Gastroesophageal sphincter (tissue), 4 donors: ENCODE results near the gene SNX8. TPM values are rescaled to one million over a fixed set of nuclear protein-coding genes. Genes with fewer than 3 reads are reported as not detected.
A peak's percentile ranks its signal among the peaks of the same experiment; 100 is the strongest.

ENCODE experiments used
- ATAC-seq: fragments of 150-250 bp; one replicate; pipeline ENCODE4 v1.9.1; 2016; ENCODE audit warnings: mild to moderate bottlenecking, moderate library complexity
- H3K27ac ChIP-seq, 4 donors: fragments of 200-600 bp; sonication (generic) in 3 of 4; 1 replicate in 3 of 4; 2 replicates in 1 of 4; pipeline ENCODE4 v1.5.1; 2016 to 2019
- H3K27me3 ChIP-seq: fragments of 200-600 bp; sonication (generic); one replicate; pipeline ENCODE4 v1.5.1; 2019
- H3K36me3 ChIP-seq, 2 donors: fragments of 200-600 bp; sonication (generic); one replicate each; pipeline ENCODE4 v1.5.1; 2019; ENCODE audit warnings: control low read depth in 1 of 2
- H3K4me1 ChIP-seq, 3 donors: fragments of 200-600 bp; sonication (generic); 1 replicate in 2 of 3; 2 replicates in 1 of 3; pipeline ENCODE4 v1.5.1; 2016 to 2019; ENCODE audit warnings: control low read depth in 2 of 3
- H3K4me3 ChIP-seq, 2 donors: fragments of 200-600 bp; sonication (generic); one replicate each; pipeline ENCODE4 v1.5.1; 2019; ENCODE audit warnings: mild to moderate bottlenecking in 1 of 2, moderate library complexity in 1 of 2
- H3K9me3 ChIP-seq, 3 donors: fragments of 200-600 bp; sonication (generic); one replicate each; pipeline ENCODE4 v1.5.1; 2017 to 2019; ENCODE audit warnings: control low read depth in 2 of 3
- CTCF ChIP-seq, 4 experiments: fragments of 200-600 bp in 2 of 4; fragments of 450-650 bp in 2 of 4; sonication (generic) in 1 of 4; IDR thresholded peaks; one replicate each; pipeline ENCODE4 v1.5.1; 2017 to 2019; ENCODE audit warnings: antibody characterized with exemption in 4 of 4, mild to moderate bottlenecking in 2 of 4, moderate library complexity in 2 of 4
- EP300 ChIP-seq: sonication (generic); formaldehyde crosslinking; IDR thresholded peaks from one replicate; pipeline ENCODE4 v1.6.1; 2017; ENCODE audit warnings: antibody characterized with exemption, mild to moderate bottlenecking
- POLR2A ChIP-seq, 2 donors: fragments of 450-650 bp; IDR thresholded peaks; one replicate each; pipeline ENCODE4 v1.6.1; 2017; ENCODE audit warnings: antibody characterized with exemption in 2 of 2, mild to moderate bottlenecking in 2 of 2, moderate library complexity in 1 of 2
- POLR2AphosphoS5 ChIP-seq: sonication (generic); formaldehyde crosslinking; IDR thresholded peaks from one replicate; pipeline ENCODE4 v1.6.1; 2017; ENCODE audit warnings: antibody characterized with exemption
- WGBS, 2 donors: methylation state at CpG; one replicate each; pipeline ENCODE4 v1.1.5; 2018; ENCODE audit warnings: low coverage in 1 of 2; 5-methylcytosine and 5-hydroxymethylcytosine counted together
- total RNA-seq, 4 donors: library from RNA; depleted of rRNA; stranded (reverse); fragments of >200 nt; gene quantifications; one replicate each; pipeline ENCODE4 v1.1.0, GENCODE V29; 2016

SNX8 gene
- 10 to 100 TPM in 2 of 4 donors, 1 to 10 TPM in 2; 8.7 to 17.8 (median 9.8) TPM for total RNA-seq

- H3K4me1 ChIP-seq: peaks cover 0 to 20% (median 0%) of the 10 kb centered on the region in 3 donors
- H3K9me3 ChIP-seq: no peaks in the 10 kb centered on the region
- ATAC-seq: peak; percentile 96
- TF ChIP-seq CTCF (IDR thresholded peaks at IDR 0.05) (no peak), POLR2AphosphoS5 (peak; percentile 18), POLR2A (IDR thresholded peaks at IDR 0.05) (peak; percentile 51 to 58)
- peaks cover 0 to 4% of the 10 kb centered on the region in 2 donors for H3K36me3 ChIP-seq
- H3K27me3 ChIP-seq: no peaks in the 10 kb centered on the region
- 2 to 13% methylated on average over 8 to 25 of the region's 78 CpGs for WGBS, 2 donors
- peak within 1 kb of the TSS; percentile 30 to 86 (median 68) for H3K27ac ChIP-seq
- H3K4me3 ChIP-seq: peak within 1 kb of the TSS; percentile 86 to 95
Observed at GRCh38 chr7:2314209-2314955, at the start of gene SNX8. SNX8 (minus strand) TSS chr7:2314441; CDS start chr7:2314421, 20 bp downstream.

GRCh38 chr7:2362385-2363088 lies 48.3 kb upstream of the SNX8 start:
- H3K27me3 ChIP-seq: no peaks in the 10 kb centered on the region
- H3K4me3 ChIP-seq: no peak overlapping the region
- peaks cover 0 to 35% (median 10%) of the 10 kb centered on the region in 3 donors for H3K4me1 ChIP-seq
- no peak for ATAC-seq
- H3K27ac ChIP-seq: no peak overlapping the region
- 77 to 85% methylated on average over 4 to 7 of the region's 27 CpGs for WGBS, 2 donors
- TF ChIP-seq POLR2AphosphoS5 (no peak), CTCF (IDR thresholded peaks at IDR 0.05) (no peak), EP300 (no peak), POLR2A (IDR thresholded peaks at IDR 0.05) (no peak)
- H3K36me3 ChIP-seq: peaks cover 0 to 81% of the 10 kb centered on the region in 2 donors
- no peaks in the 10 kb centered on the region for H3K9me3 ChIP-seq

- TF ChIP-seq POLR2AphosphoS5: no peak
- no peak for TF ChIP-seq CTCF (IDR thresholded peaks at IDR 0.05)
- TF ChIP-seq POLR2A (IDR thresholded peaks at IDR 0.05): no peak
- no peak for TF ChIP-seq EP300
- Histone ChIP-seq H3K4me1 (peaks cover 0 to 53% (median 27%) of the 10 kb centered on the region in 3 donors), H3K27ac (no peak overlapping the region), H3K4me3 (no peak overlapping the region), H3K9me3 (no peaks in the 10 kb centered on the region), H3K27me3 (no peaks in the 10 kb centered on the region), H3K36me3 (peaks cover 0 to 71% of the 10 kb centered on the region in 2 donors)
- WGBS, 2 donors: 61 to 70% methylated on average over 5 to 6 of the region's 6 CpGs
- ATAC-seq: no peak
Observed at GRCh38 chr7:2360796-2361195, 46.6 kb upstream of the SNX8 start.

- H3K4me1 ChIP-seq: peaks cover 0 to 58% (median 27%) of the 10 kb centered on the region in 3 donors
Observed at GRCh38 chr7:2359610-2360009, 45.4 kb upstream of the SNX8 start.

More at GRCh38 chr7:2359610-2360009, 45.4 kb upstream of the SNX8 start:
- H3K4me3 ChIP-seq: no peak overlapping the region
- no peak for ATAC-seq
- H3K27ac ChIP-seq: no peak overlapping the region
- H3K27me3 ChIP-seq: no peaks in the 10 kb centered on the region
- no peaks in the 10 kb centered on the region for H3K9me3 ChIP-seq
- 81% methylated on average over 7 of the region's 11 CpGs; no CpG with 5 or more reads in 1 of the 2 donors for WGBS, 2 donors
- no peak for TF ChIP-seq EP300
- no peak for TF ChIP-seq POLR2AphosphoS5
- no peak for TF ChIP-seq CTCF (IDR thresholded peaks at IDR 0.05)
- no peak for TF ChIP-seq POLR2A (IDR thresholded peaks at IDR 0.05)
- peaks cover 0 to 59% of the 10 kb centered on the region in 2 donors for H3K36me3 ChIP-seq
